GM12891 (cell line): Measurements from ENCODE around the gene RDH13.
"Not testable (repeated sequence)": the region's sequence is repeated elsewhere in the genome, so short reads cannot be mapped to it uniquely, and the experiment has no call there.

Source experiments
- POLR2A ChIP-seq: IDR thresholded peaks from 2 replicates; pipeline ENCODE4 v1.6.1; 2011; ENCODE audit warnings: low read depth, low read length, control low read depth
- POLR2AphosphoS5 ChIP-seq: IDR thresholded peaks from 2 replicates; pipeline ENCODE4 v1.6.1; 2011; ENCODE audit warnings: low read depth, low read length, control low read depth
- TAF1 ChIP-seq: IDR thresholded peaks from 2 replicates; pipeline ENCODE4 v1.6.1; 2011; ENCODE audit warnings: low read depth, low read length, control low read depth

DNA sequence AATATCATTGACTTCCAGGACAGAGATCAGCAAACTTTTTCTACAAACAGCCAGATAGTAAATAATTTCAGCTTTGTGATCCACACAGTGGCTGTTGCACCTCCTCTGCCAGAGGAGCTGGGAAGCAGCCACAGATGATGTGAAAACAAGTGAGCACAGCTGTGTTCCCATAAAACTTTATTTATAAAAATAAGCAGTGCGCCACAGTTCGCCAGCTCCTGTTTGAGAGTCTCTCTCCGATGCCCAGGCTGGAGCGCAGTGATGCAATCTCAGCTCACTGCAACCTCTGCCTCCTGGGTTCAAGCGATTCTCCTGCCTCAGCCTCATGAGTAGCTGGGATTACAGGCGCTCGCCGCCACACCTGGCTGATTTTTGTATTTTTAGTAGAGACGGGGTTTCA is 2.6 kb upstream of the RDH13 start:
- not testable (repeated sequence) for TF ChIP-seq TAF1, POLR2A, POLR2AphosphoS5
